NCI-H2081 treated with DMSO at 0.1 percent for 48 hours (cell line): ENCODE results near the gene PANK3.
"Not testable (repeated sequence)": the region's sequence is repeated elsewhere in the genome, so short reads cannot be mapped to it uniquely, and the experiment has no call there.

Experiments used
- DNase-seq: peaks from one replicate; lab custom pipeline; 2025; lab: John Stamatoyannopoulos, UW

PANK3 gene

DNA sequence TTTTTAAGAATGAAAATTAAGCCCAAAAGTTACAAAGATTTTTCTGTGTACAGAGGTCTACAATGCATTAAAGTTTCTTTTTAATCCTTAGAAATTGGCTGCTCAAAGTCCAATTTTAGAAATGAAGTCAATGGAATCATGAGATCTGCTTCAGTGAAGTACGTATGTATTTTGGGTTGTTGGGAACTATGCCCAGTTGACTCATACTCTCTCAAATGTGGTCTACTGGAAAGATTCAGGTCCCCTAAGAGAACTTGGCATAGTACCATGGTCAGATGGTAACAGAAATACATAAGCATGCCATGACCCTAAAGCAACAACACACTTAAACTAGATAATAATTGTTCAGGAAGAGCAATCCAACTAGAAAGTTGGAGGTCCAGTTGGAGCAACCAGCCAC is 27.0 kb downstream of the PANK3 start:
- DNase-seq, result no peak

DNA sequence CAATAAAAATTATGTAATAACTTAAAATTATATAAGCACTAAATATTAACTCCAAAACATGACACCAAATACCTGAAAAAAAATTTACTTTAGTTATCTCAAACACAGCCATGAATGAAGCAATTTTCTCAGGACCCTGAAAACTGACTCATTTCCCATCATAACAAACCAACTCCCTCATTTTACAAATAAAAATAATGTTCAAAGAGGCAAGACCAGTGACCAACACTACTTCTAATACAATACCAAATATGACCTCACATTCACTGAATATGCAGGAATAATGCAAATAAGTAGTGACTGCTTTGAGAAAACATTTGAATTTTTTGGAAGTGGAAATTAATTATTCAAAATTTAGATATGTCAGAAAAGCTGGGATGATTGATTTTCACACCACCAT is 28.5 kb downstream of the PANK3 start:
- no peak for DNase-seq

DNA sequence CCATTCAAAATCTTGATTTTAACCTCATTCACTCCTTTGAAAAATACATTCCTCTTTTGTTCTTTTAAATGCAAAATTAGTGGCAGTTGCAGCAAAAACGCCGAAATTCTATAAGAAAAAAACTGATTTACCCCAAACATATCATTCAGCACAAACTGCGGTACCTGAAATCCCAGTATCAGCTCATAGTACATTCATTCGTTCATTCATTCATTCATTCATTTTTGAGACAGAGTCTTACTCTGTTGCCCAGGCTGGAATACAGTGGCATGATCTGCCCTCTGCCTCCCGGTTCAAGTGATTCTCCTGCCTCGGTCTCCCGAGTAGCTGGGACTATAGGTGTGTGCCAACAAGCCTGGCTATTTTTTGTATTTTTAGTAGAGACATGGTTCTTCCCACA is 29.6 kb downstream of the PANK3 start:
- DNase-seq, result no peak

DNA sequence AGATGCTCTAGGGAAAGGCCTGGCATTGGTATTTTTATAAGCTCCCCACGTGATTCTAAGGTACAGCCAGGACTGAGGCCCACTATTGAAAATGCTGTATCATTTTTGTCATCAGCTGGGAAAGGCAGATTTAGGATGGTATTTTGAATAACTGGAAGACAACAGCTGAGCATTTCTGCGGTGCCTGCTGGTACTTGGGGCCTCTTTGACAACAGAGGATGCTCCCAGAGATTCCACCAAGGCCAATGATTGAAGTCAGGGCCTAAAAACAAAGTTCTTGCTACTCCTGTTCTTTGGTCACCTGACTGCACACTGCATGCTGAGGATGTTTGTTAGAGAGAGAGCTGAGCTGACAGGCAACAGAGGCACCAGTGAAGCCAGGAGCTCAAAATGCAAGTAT is 42.0 kb downstream of the PANK3 start:
- no peak for DNase-seq

DNA sequence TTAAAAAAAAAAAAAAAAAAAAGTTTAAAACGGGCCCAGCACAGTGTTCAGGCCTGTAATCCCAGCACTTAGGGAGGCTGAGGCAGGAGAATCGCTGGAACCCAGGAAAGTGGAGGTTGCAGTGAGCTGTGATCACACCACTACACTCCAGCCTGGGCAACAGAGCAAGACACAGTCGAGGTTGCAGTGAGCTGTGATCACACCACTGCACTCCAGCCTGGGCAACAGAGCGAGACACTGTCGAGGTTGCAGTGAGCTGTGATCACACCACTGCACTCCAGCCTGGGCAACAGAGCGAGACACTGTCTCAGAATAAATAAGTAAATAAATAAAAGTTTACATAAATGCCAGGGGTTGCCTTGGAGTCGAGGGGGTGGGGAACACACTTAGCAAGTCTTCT is 44.8 kb downstream of the PANK3 start:
- not testable (repeated sequence) for DNase-seq

DNA sequence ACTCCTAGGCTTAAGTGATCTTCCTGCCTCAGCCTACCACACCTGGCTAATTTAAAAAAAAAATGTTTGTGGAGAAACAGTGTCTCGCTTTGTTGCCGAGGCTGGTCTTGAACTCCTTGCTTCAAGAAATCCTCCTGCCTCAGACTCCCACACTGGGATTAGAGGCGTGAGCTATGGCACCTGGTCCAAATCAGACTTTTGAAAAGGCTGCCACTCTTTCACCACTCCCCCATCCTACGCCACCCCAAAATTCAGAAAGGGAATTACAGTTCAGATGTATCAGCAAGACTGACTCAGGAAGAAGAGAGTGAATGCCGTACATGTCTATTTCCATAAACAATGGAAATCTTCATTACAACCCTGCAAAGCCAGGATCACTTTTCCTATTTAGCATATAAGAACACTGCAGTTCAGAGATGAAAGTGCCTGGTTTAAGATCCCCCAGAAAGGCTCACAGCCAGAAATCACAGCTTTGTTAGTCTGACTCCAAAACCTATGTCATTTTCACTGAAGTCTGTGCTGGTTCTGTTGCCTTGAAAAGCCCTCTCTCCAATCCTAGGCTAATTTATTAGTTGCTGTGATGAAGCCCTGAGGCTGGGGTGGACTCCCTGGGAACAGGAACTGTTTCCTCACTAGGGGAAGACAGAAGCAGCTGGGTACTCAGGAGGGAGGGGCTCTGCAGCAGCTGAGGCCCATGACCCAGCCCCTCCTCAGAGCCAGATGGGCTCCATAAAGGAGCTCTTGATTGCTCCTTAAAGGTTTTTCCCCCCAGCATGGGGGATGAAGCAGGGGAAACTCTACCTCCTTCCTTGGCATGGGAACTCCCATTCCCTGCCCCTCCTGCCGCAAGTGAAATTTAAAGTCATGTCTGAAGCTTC is 46.9 kb downstream of the PANK3 start:
- no peak for DNase-seq

DNA sequence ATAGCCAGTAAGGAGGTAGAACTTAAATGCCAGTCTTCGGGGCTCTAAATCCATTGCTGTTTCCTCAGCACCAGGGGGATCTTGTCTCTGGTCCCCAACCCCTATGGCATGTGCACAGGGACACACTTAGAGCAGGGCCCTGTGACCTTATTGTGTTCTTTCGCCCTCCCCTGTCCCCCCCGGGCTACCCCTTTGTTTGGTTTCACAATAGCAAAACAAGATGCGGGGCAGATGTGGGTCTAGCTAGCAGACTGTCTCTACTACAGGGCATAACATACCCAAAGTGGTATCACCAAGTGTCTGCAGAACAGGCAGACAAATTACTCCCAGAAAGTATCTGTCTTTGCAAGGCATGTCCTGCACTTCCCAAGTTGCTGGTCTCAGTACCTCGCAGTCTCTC is 48.0 kb downstream of the PANK3 start:
- DNase-seq, result no peak

DNA sequence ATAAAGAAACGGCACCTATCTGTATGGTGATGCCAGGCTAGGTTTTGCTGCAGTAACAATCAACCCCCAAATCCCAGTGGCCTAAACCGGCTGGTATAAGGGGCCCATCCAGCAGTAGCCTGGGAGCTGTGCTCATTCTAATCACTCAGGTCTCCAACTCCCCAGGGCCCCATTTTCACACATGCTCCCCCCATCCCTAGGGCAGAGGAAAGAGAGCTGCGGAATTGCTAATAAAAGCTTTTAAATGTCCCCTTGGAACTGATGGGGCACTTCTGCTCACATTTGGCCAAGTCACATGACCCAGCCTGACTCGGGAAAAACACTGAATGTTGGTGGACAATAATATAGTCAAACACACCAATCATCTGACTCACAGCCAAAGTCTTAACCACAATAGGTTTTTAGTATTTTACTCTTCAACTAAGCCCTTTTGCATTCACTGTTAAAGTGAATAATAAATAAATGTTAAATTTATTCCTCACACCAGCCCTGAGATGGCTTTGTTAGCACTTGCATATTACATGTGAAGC is 48.5 kb downstream of the PANK3 start:
- no peak for DNase-seq

DNA sequence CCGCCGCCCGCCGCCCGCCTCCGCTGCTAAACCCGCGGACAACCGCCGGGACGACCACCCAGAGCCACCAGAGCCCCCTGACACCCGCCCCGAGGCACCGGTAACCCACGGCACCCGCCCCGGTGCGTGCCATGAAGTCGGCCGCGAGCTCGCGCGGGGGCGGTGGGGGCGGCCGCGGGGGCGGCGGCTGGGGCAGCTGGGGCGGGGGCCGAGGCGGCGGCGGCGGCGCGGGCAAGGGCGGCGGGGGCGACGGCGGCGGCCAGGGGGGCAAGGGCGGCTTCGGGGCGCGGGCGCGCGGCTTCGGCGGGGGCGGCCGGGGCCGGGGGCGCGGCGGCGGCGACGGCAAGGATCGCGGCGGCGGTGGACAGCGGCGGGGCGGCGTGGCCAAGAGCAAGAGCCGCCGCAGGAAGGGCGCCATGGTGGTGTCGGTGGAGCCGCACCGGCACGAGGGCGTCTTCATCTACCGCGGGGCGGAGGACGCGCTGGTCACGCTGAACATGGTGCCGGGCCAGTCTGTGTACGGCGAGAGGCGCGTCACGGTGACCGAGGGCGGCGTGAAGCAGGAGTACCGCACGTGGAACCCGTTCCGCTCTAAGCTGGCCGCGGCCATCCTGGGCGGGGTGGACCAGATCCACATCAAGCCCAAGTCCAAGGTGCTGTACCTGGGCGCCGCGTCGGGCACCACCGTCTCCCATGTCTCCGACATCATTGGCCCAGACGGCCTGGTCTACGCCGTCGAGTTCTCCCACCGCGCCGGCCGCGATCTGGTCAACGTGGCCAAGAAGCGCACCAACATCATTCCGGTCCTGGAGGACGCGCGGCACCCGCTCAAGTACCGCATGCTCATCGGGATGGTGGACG is 49.6 kb downstream of the PANK3 start:
- DNase-seq, result no peak

DNA sequence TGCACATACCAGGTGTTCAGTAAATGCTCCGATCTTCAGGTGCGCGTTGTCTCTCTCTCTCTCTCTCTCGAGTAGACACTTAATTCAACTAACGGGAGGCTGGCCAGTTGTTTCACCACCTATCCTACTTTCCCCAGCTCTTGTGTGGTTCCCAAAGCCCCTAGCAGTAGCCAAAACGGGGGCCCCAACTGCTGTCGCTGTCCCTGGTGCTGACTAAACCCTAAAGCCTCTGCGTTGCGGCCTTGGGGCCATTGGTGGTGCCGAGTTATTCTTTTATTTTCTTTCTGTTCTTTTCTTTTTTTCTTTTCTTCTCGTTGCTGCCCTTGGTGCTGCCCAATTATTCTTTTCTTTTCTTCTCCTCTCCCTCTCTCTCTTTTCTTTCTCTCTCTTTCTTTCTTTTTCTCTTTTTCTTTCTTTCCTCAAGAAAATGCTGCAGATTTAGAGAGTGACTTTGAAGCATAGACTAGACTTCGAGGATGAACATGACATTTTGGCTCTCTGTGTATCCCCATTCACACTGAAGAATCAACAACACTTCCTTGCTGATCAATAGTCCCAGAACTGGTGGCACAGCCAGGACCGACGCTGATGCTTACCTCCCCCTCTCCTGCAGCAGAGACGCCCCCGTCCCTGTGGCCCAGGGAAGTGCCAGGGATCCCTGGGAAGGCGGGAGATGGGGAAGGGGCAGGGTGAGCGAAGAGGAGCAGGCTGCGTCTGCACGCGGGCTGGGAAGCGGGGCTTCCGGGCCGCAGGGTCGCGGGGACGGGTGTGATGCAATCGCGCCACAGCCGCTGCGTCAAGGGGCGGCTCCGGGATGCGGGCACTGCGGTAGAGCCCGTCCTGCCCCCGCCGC is 50.4 kb downstream of the PANK3 start, which contains the start of gene FBLL1:
Gene FBLL1, plus strand, starts transcription at position 785 of the 853 bp plus-strand sequence. CDS start 200 bp downstream, outside the sequence.
- DNase-seq, result no peak

DNA sequence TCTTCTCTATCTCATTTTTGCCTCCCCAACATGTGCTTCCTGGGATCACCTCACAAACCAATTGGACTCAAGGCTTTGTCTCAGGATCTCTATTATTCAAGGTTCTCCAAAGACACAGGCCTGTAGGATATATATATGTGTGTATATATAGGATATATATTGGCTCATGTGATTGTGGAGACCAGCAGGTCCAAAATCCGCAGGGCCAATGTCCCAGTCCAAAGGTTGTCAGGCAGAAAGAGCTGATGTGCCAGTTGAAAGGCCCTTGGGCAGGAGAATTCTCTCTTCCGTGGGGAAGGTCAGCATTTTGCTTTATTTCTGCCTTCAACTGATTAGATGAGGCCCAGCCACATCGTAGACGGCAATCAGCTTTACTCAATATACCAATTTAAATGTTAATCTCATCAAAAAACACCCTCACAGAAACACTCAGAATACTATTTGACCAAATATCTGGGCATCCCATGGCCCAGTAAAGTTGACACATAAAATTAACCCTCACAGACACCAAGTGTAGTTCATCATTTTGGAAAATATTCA is 51.3 kb downstream of the PANK3 start:
- DNase-seq, result no peak

DNA sequence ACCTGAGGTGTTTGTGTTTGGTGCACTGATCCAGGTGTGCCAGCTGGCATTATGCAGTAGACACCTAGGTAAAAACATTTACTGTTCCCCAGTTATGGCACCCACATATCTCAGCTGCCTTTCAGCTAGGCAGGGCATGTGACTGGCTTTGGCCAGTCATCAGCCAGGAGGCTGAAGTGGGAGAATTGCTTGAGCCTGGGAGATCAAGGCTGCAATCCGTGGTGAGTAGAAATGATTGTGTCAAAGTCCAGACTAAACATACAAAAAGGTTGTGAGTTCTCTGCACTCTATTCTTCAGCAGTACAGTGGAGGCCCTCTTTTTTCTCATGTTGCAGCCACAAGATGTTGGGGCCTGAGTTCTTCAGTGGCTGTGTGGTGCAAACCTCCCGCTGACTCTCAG is 53.3 kb downstream of the PANK3 start:
- no peak for DNase-seq

DNA sequence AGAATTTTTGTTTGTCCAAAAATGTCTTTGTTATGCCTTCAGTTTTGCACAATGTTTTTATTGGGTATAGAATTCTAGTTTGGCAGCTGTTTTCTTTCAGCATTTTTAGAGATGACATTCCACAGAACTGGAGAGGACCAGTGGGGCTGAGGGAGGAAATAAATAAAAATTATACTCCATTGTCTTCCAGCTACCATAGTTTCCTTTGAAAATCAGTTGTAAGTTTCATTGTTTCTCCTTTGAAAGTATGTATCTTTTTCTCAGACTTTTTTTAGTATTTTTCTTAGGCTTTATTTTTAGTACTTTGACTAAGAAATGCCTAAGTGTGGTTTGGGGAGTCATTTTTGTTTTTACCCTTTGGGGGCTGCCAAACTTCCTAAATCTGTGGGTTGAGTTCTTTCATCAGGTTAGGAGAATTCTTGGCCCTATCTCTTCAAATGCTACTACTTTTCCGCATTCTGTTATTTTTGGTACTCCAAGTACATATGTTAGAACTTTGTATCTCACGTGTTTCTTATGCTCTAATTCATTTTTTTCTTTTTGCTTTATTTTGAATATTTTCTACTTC is 65.2 kb downstream of the PANK3 start:
- DNase-seq, result no peak

DNA sequence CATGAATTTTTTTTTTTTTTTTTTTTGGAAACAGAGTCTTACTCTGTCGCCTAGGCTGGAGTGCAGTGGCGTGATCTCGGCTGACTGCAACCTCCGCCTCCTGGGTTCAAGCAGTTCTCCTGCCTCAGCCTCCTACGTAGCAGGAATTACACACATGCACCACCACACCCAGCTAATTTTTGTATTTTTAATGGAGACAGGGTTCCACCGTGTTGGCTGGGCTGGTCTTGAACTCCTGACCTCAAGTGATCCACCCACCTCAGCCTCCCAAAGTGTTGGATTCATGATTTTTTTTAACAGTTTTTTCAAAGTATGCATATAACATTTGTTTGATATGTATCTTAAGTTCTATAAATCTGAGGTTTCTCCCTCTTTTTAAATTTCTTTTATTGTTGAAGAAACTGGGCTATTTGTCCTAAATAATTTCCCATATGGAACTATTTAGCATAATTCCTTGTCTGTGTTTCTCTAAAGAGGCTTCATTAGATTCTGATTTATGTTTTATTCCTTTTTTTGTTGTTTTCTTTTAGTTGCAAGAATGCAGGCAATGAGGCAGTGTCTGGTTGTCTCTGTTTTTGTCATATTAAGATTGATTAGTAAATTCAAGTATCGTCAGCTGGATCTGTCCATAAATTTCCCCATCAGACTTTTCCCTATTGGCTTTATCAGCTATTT is 76.5 kb downstream of the PANK3 start:
- DNase-seq, result no peak
